Fibroblast of mammary gland (primary cell): Measurements from ENCODE around the gene ELOVL7.

Source experiments
- DNase-seq: peaks from one replicate; pipeline ENCODE4 v3.0.0-alpha.2; 2010; ENCODE audit warnings: low read depth
- H3K4me3 ChIP-seq: 2 replicates; pipeline ENCODE4 v1.5.1; 2011; ENCODE audit warnings: low read depth, mild to moderate bottlenecking, low read length, moderate library complexity; ENCODE audit not compliant: control insufficient read depth
- TF ChIP-seq, protein P1 (sequence below): conservative IDR thresholded peaks from 2 replicates; pipeline ENCODE4 v1.5.1; 2011; ENCODE audit warnings: low read depth, low read length, inconsistent platforms; ENCODE audit not compliant: control insufficient read depth, insufficient read depth

Gene ELOVL7

DNA sequence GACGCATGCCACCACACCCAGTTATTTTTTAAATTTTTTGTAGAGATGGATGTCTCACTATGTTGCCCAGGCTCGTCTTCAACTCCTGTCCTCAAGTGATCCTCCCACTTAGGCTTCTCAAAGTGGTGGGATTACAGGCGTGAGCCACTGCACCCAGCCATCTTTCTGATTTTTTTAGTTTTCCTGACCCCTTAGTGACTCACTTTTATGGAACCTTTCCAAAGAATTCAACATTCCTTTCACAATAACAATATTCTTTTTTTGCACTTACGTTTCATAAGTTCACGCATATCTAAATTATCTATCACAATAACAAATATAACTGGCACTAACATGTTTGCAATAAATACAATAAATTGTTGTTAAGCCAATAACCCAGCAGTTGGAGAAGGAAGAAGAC lies 8.5 kb downstream of the ELOVL7 start:
- DNase-seq, result no peak
- TF ChIP-seq, protein P1, sequence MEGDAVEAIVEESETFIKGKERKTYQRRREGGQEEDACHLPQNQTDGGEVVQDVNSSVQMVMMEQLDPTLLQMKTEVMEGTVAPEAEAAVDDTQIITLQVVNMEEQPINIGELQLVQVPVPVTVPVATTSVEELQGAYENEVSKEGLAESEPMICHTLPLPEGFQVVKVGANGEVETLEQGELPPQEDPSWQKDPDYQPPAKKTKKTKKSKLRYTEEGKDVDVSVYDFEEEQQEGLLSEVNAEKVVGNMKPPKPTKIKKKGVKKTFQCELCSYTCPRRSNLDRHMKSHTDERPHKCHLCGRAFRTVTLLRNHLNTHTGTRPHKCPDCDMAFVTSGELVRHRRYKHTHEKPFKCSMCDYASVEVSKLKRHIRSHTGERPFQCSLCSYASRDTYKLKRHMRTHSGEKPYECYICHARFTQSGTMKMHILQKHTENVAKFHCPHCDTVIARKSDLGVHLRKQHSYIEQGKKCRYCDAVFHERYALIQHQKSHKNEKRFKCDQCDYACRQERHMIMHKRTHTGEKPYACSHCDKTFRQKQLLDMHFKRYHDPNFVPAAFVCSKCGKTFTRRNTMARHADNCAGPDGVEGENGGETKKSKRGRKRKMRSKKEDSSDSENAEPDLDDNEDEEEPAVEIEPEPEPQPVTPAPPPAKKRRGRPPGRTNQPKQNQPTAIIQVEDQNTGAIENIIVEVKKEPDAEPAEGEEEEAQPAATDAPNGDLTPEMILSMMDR, result no peak
- H3K4me3 ChIP-seq, result no peak overlapping the region

DNA sequence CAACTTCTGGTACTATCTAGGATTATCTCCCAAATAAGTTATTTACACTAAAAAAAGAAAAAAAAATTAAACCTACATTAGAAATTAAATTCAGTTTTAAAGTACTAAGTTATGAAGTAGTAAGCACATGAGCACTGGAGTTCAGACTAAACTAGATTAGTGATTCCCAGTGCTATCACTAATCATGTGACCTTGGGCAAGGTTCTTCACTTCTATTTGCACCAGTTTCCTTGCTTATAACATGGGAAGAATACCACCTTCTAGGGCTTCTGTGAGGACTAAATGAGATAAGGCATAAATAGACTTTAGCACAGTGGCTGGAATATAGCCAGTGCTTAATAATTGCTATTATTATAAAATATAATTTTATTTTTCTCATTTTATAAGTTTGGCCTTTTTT lies 10.5 kb downstream of the ELOVL7 start:
- TF ChIP-seq, protein P1, result no peak
- DNase-seq, result no peak

GRCh38 chr5:60830581-60831127 lies 13.4 kb downstream of the ELOVL7 start:
- no peak overlapping the region for H3K4me3 ChIP-seq
- DNase-seq, result no peak
- TF ChIP-seq, protein P1, result no peak

More for the DNA sequence above, 10.5 kb downstream of the ELOVL7 start:
- no peak overlapping the region for H3K4me3 ChIP-seq

- H3K4me3 ChIP-seq, result no peak overlapping the region
- TF ChIP-seq, protein P1, result no peak
- no peak for DNase-seq
Observed at GRCh38 chr5:60829490-60830266, 14.4 kb downstream of the ELOVL7 start.

DNA sequence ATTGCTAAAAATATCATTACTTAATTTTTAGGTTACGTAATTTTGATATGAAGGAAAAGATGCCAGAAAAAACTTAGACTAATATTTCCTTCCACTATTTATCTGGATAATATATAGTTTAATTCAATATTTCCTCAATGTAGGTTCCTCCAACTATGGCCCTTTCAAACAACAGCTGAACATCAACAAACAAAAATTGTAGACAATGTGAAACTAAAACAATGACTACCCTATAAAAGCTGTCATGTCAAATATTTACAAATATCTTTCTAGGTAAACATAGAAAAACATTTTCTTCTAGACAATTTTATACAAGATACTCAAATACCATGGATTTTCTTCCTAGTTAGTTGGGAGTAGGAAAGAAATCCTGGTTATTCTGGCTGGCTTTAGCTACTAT lies 16.9 kb downstream of the ELOVL7 start:
- TF ChIP-seq, protein P1, result no peak
- no peak for DNase-seq

GRCh38 chr5:60826653-60827052 lies 17.4 kb downstream of the ELOVL7 start:
- TF ChIP-seq, protein P1, result no peak
- no peak overlapping the region for H3K4me3 ChIP-seq
- DNase-seq, result no peak

More for the DNA sequence above, 16.9 kb downstream of the ELOVL7 start:
- H3K4me3 ChIP-seq, result no peak overlapping the region
